ENCODE results near the gene RSRC2.
A peak's percentile ranks its signal among the peaks of the same experiment; 100 is the strongest.
"Not testable (repeated sequence)": the region's sequence is repeated elsewhere in the genome, so short reads cannot be mapped to it uniquely, and the experiment has no call there.

RSRC2 gene, protein sequence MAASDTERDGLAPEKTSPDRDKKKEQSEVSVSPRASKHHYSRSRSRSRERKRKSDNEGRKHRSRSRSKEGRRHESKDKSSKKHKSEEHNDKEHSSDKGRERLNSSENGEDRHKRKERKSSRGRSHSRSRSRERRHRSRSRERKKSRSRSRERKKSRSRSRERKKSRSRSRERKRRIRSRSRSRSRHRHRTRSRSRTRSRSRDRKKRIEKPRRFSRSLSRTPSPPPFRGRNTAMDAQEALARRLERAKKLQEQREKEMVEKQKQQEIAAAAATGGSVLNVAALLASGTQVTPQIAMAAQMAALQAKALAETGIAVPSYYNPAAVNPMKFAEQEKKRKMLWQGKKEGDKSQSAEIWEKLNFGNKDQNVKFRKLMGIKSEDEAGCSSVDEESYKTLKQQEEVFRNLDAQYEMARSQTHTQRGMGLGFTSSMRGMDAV

DNA sequence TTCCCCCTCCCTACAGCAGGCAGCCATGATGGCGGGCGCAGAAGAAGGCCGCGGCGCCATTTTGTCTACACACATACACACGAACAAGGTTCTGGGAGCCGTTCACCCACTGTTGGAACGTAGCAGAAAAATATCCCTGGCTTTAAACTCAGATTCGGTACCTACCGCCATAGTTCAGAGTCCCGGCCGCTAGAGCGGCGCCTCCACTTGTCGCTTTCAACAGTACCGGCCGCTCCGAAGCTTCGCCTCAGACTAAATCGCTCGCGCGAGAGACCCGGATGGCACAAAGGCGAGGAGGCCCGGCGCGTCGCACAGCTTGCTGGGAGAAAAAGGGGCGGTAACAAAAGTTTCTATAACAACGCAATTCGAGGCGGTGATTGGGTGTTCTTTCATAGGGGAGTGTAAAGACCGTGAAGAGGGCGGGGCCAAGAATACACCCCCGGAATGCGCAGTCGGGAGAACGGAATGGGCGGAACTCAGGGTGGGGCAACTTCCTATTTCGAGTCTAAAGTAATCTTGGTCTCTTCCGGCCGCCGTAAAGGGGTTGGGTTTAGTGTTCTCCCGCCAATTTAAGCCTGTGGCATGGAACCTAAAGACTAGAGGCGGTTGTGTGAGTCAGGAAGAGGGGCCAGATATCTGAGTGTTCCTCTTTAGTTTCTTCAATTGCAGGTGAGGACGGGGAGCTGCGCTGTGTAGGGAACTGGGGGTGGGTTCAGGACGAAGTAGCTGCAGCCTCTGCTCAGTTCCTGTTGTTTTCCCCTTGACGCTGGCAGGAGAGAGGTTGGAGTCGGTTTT lies at the start of gene RSRC2, which contains the start of gene KNTC1:
Gene RSRC2 (minus strand): TSS at position 254 of the 795 bp plus-strand sequence. CDS start 83 bp downstream, at position 171.
Gene KNTC1 (plus strand): TSS at position 567 of the 795 bp plus-strand sequence. CDS start 2,815 bp downstream, outside the sequence.
- DNase-seq: peak; percentile 100

DNA sequence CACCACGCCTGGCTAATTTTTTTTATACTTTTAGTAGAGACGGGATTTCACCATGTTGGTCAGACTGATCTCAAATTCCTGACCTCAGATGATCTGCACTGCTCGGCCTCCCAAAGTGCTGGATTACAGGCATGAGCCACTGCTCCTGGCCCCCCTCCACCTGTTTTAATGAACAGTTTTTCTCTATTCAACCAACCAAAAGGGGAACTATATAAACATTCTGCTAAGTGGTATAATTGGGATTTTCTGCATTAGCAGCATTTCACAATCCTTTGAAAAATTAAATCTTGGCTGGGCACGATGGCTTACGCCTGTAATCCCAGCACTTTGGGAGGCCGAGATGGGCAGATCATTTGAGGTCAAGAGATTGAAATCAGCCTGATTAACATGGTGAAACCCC lies 45.1 kb upstream of the RSRC2 start:
- DNase-seq: no peak

DNA sequence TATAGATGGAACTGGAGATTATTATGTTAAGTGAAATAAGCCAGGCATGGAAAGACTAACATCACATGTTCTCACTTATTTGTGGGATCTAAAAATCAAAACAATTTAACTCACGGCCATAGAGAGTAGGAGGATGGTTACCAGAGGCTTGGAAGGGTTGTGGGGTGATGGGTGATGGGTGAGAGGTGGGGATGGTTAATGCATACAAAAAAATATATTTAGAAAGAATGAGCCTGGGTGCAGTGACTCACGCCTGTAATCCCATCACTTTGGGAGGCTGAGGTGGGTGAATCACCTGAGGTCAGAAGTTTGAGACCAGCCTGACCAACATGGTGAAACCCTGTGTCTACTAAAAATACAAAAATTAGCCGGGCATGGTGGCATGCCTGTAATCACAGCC lies 43.3 kb upstream of the RSRC2 start:
- not testable (repeated sequence) for DNase-seq

DNA sequence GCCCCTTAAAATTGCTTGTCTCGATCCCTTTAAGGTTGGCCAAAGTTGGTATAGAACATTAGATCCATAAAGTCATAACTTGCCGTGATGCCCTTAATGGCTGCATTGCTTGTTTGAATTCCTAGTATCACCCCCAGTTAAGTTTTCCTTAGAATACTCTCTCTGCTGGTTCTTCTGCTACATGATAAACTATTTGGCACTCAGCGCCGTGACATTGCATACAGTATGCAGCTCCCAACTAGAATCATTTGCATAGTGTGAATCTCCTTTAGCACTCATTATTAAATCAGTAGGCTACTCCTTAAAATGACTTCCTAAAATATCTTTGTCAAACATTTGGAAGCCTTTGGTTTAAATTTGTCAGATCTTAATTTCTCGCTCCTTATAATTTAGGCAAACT lies 42.6 kb upstream of the RSRC2 start:
- no peak for DNase-seq

DNA sequence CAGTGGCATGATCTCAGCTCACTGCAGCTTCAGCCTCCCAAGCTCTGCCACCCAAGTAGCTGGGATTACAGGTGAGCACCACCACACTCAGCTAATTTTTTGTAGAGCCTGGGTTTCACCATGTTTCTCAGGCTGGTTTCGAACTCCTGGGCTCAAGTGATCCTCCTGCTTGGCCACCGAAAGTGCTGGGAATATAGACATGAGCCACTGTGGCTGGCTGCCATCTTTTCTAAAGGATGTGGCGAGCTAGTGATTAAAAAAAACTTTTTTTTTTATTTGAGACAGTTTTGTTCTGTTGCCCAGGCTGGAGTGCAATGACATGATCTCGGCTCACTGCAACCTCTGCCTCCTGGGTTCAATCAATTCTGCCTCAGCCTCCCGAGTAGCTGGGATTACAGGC lies 40.1 kb upstream of the RSRC2 start:
- DNase-seq: not testable (repeated sequence)

DNA sequence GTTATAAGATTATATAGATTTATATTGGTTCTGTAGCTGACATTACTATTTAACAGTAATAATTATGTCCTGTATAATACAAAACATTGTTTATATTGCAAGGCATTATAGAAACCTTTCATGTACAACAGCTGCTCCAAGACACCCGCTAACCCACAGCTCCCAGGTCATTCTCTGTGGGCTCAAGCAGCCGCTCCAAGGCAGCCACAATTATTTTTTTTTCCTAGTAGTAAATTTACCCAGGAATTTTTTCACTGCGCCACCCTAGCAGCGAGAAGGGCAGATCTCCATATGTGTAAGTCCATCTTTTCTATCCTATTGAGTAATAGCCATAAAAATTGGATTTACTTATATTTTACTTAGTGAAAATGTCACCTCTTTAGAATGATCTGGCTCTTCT lies 36.6 kb upstream of the RSRC2 start:
- DNase-seq: no peak

DNA sequence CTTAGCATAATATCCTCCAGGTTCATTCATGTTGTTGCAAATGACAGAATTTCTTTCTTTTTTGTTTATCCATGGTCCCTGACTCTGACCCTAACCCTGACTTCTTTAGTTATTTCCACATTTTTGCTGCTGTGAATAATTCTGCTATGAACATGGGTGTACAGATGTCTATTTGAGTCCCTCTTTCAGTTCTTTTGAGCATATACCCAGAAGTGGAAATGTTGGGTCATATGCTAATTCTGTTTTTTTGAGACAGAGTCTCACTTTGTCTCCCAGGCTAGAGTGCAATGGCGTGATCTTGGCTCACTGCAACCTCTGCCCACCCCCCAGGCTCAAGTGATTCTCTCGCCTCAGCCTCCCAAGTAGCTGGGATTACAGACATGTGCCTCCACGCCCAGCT lies 33.4 kb upstream of the RSRC2 start:
- no peak for DNase-seq

DNA sequence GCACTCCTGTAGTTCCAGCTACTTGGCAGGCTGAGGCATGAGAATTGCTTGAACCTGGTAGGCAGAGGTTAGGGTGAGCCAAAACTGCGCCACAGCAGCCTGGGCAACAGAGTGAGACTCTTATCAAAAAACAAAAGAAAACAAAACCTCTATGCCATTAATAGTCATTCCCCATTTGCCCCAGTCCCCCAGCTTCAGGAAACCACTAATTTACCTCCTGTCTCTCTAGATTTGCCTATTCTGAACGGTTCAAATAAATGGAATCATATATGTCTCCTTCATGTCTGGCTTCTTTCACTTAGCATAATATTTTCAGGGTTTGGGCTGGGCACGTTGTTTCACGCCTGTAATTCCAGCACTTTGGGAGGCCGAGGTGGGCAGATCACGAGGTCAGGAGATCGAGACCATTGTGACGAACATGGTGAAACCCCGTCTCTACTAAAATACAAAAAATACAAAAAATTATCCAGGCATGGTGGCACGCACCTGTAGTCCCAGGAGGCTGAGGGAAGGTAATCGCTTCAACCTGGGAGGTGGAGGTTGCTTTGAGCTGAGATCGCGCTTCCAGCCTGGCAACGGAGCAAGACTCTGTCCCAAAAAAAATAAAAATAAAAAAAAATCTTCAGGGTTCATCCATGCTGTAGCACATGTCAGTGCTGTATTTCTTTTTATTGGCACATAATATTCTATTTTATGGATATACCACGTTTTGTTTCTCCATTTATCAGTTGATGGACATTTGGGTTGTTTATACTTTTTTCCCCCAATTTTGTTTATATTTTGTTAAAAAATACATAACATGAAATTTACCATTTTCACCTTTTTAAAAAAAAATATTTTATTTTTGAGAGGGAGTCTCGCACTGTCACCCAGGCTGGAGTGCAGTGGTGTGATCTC lies 32.3 kb upstream of the RSRC2 start:
- no peak for DNase-seq

DNA sequence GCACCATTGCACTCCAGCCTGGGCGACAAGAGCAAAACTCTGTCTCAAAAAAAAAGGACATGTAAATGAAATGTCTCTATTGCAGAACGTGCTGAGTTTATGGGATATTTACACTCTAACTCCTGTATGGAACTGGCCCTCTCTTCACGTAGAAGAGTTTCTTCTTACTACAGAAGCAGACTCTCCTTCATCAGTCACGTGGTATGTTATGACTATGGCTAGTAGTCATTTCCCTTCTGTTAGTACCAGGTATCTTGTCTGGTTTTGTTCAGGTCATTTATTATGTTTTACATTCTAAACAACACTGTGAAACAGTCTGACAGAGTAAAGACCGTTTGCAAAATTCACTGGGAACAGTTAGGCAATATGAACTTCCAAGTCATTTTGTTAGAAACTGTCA lies 20.6 kb upstream of the RSRC2 start:
- DNase-seq: no peak

DNA sequence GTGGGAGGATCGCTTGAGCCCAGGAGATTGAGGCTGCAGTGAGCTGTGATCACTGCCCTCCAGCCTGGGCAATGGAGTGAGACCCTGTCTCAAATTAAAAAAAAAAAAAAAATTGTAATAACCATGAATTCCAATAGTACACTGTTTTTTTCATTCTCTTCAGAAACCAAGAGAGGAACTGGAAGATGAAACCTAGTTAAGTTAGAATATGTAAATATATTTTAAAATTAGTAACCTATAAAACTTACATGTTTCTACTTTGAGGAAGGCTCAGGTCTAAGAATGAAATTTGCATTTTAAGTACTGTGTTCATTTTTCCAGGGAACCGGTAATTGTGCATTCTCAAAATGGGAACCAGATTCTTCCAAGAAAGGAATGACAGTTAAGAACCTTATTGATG lies 19.1 kb upstream of the RSRC2 start:
- DNase-seq: no peak

DNA sequence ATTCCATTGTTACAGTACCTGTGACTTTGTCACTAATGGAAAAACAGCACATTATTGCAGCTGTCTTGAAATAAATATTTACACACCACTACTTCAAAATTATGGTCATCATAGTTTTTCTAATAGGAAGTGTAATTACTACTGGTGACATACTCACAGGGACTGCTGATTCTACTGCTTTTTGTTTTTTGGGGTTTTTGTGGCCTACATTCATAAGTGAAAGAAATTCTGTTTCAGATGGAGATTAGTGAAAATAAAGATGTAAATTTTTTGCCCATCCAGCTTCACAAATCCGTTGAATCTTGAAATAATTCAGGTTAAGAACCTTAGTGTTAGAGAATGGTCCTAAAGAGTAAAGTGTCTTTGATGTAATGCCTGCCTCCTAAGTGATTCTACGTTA lies 17.8 kb upstream of the RSRC2 start:
- DNase-seq: no peak

DNA sequence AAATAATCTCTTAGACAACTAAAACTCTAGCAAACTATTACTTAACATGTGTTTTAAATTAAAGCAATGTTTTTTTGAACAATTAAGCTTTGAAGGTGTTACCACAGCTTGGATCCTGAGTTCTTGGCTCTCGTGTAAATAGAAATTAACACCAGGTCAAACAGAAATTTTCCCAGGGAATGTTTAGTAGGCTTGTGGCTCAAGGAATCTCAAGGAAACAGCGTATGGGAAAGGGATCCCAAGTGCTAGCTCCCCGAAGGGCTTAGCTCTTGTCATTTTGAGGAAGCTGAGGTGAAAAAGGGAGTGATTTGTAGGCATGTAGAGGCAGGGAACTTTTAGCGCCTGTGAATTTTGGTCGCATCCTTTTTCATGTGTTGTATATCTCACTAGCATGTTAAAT lies 11.8 kb upstream of the RSRC2 start:
- DNase-seq: no peak

DNA sequence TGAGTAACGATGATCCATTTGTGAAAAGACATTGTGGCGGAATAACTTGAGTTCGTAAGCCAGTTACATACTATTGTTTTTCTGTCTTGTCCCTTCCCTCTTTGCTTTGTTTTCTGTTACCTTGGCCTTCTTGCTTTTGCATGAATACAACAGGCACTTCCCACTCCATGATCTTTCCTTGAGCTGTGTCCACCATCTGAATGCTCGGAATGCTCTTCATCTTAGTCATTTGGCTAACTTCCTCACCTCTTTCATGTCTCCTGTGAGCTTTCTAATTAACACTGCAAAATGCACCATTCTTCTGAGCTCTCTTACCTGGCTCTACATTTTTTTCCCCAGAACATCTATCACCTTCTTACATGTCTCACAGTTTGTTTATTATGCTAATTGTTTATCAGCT lies 10.3 kb upstream of the RSRC2 start:
- no peak for DNase-seq

DNA sequence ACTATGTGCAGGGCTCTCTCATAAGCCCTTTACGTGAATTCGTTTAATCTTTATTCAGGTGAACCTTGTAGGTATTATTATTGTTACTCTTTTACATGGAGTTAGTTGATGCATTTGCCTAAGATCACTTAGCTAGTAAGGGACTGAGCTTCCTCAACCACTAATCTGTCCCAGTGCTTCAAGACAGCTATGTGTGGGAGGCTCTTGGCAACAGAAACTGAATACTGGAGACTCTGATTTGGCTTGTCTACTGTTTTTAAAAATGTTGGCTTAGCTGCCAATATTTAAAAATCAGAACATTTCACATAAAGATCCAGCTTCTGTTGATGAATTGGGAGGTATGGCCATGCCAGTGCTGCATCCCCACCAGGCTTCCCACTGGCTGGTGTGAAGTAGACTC lies 7.1 kb upstream of the RSRC2 start:
- no peak for DNase-seq

DNA sequence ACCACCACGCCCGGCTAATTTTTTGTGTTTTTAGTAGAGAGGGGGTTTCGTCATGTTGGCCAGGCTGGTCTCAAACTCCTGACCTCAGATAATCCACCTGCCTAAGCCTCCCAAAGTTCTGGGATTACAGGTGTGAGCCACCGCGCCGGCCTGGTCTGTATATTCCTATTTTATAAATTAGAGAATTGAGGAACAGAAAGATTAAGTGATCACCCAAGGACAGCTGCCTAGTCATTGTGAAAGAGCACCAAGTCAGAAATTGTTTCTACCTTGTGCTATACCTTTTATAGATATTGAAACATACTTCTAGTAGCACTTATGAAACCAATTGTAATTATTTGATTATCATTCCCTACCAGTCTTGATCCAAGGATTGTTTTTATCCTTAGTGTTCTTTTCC lies 2.3 kb upstream of the RSRC2 start:
- DNase-seq: no peak

DNA sequence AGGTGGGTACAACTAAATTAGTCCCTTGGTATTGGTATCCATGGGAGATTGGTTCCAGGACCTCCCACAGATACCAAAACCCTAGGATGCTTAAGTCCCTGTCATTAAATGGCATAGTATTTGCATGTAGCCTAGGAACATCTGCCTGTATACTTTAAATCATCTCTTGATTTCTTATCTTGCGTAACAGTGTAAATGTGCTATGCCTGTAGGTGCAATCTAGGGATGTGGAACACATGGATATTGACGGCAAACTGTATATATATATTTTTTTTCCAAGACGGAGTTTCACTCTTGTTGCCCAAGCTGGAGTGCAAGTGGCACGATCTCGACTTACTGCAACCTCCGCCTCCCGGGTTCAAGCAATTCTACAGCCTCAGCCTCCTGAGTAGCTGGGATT lies 1.8 kb upstream of the RSRC2 start:
- DNase-seq: no peak

DNA sequence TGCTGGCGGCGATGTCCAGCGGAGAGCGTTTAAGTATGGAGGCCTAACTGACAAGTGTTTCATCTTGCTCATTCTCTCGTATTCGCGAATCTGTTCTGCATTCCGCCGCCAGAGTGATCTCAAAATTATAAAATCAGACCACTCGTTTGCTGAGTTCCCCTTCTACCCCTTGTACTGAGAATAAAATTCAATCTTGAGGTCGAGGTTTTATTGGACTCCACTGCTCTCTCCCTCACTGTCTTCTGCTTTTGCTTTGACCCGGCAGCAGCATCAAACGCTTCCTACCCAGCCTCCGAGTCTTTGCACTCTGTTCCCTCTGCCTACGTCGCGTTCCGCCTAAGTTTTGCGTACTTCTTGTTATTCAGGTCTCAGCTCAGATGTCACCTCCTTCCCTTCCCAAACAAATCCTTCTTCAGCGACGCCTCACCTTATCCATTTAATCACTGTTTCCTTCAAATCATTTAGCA lies 775 bp upstream of the RSRC2 start:
- peak; percentile 41 for DNase-seq

DNA sequence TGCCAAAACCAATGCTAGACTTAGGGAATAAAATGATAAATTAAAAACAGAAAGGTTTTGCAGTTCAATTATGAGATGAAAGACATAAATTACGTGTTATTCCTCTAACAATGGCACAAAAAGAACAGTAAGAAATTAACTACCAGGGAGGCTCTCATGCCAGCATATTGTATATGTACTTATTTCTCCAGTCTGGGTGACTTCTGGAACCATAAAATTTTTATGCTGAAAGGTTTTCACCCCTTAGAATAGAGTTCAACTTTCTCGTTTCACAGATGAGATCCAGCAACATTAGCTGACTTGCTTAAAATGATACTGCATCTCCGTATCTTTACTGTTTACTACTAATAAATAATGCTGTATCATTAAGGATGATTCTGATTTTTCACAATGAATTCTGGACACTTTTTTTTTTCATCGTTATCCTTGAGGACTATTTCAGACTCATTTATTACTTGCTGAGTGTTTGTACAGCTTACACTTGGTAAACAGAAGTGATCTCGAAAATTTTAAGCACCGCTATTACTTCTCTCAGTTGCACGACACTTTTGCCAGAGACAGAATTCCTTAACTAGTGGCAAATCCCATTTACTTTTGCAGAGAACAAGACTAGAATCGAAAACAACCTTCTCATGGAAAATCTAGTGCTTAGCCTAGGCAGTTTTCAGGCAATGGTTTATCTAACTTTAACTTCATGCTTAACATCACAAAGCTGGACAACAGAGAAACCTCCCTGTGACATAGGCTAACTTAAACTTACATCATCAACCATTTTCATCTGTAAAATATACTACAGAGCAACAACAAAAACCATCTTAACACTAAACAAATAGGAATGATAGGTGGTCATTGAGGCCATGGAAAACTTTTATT lies 2.7 kb downstream of the RSRC2 start:
- no peak for DNase-seq

DNA sequence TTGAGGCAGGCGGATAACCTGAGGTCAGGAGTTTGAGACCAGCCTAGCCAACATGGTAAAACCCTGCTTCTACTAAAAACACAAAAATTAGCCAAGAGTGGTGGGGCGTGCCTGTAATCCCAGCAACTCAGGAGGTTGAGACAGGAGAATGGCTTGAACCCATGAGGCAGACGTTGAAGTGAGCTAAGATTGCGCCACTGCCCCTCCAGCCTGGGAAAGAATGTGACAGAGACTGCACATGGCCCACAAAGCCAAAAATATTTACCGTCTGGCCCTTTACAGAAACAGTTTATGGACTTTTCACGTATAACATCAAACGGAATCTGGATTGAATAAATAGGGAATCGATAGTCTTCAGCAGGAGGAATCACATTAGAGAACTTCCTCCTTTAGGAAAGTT lies 3.5 kb downstream of the RSRC2 start:
- DNase-seq: no peak

DNA sequence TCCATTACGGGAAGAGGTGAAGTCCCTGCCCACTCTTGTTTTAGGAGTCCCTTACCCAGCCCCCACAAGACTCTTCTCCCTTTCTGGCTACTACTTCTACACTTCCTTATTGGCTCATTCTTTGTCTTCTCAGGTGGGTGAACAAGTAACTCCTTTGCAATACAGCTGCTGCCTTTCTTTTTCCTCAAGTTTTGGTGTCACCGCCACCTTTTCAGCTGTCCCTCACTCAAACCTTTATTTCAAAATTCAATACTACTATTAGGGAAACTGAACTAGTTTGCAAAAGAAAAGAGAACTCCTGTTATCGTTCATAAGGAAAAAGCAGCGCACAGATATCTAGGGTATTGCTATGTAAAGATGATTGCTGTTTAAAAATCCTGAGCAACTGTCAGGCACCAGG lies 6.1 kb downstream of the RSRC2 start:
- DNase-seq: no peak

DNA sequence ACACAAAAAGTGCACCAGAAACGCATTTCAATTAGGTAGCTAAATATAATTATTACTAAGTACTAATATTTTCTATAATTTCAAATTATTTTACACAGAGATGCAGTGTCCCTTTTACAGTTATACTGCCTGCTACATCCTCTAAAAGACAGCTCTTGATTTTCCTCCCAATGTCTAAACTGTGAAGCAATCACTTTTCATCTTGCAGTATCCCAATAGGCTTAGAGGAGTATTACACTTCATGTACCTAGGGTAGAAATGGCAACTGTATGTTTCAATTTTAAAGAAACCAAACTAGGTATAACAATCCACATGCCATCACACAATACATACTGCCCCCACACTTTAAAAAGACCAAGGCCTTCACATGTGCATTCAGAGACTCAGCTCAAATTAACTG lies 7.3 kb downstream of the RSRC2 start:
- no peak for DNase-seq

DNA sequence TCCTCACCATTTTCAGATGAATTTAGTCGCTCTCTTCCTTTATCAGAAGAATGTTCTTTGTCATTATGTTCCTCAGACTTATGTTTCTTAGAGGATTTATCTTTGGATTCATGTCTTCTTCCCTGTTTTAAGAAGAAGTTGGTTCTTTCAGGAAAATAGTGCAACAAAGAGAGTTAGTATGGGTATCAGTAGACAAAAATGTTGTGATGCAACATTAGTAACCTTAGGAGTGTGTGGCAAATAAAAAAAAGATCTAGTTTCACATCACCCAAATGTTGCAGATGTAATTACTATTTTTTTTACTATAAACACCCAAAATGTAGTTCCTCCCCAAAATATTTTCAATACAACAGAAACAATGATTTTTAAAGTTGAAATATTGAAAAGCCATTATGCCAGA lies 7.8 kb downstream of the RSRC2 start:
- DNase-seq: no peak

All from hematopoietic multipotent progenitor cell treated with erythropoietin and hydrocortisone succinate and interleukin-3 and kit ligand, for 8 days (in vitro differentiated cells).